ENCODE results near the gene QTRT2.

QTRT2 gene

DNA sequence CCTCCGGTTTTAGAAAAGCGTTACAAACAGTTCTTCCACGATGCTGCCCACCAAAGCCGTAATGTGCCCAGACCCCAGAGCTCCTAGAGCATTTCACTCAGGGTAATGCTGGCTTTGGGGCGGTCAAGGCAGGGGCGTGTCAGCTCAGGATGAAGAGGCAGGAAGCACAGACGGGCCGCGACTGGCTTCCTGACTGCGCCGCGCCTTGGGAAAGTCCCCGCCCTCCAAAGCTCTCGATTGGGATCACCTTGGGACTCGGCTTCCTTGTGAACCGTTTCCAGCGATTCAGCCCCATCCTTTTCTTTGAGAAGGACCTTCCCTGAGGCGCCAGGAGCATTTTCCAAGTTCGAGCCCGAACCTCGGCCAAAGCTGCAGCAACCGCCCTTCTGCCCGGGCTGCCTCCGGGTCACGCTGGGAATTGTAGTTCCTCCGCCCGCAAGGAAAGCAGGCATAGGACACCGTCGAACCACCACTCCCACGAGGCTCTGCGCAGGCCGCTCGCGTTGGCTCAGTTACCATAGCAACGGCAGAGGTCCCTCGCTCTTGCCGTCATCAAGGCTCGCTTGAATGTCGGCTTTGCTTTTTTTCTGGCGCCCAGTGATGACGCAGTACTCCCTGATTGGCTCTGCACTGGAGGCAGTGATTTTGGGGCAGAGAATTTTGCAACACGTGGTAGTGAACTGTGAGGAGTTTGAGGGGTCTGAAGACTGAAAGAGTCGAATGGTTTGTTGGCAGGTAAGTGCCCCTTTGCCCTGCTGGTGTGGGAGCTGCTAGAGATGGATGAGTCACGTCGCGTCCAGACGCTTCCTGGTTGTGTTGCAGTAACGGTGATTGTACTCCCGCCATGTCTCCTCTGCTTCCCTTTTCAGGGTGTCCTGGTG lies at the start of gene QTRT2, which contains the start of gene CCDC191:
Gene QTRT2, plus strand, starts transcription at position 608 of the 881 bp plus-strand sequence. CDS start 8,521 bp downstream, outside the sequence.
Gene CCDC191, minus strand, starts transcription at position 397 of the 881 bp plus-strand sequence. Its CDS starts 60 bp downstream, at position 337.
- peak; percentile 97 to 99 for DNase-seq

GRCh38 chr3:114011059-114011797 lies 45.3 kb upstream of the QTRT2 start:
- no peak for DNase-seq

- DNase-seq, result no peak
Measured at GRCh38 chr3:114014211-114014610, 42.3 kb upstream of the QTRT2 start.

GRCh38 chr3:114019486-114019885 lies 37.1 kb upstream of the QTRT2 start:
- no peak for DNase-seq

- DNase-seq, result no peak
Measured at GRCh38 chr3:114020907-114021306, 35.6 kb upstream of the QTRT2 start.

- DNase-seq, result no peak
Measured at GRCh38 chr3:114022145-114022802, 34.3 kb upstream of the QTRT2 start.

DNA sequence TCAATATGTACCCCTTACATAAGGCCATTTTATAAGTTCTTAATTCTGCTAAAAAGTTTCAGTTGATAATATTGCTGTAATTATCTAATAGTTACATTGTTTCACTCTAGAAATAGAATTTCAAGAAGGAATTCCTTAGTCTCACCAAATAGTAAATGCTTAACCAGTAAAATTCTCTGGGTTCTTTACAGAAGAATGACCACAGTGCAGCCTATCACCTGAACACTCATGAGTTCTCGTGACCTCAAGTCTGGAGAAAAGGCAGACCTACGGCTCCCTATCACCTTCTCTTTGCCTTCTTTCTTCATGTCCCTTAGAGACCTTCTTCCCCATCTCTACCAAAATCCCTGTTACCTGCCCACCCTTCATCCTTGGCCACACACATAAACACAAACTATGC lies 31.1 kb upstream of the QTRT2 start:
- no peak for DNase-seq

DNA sequence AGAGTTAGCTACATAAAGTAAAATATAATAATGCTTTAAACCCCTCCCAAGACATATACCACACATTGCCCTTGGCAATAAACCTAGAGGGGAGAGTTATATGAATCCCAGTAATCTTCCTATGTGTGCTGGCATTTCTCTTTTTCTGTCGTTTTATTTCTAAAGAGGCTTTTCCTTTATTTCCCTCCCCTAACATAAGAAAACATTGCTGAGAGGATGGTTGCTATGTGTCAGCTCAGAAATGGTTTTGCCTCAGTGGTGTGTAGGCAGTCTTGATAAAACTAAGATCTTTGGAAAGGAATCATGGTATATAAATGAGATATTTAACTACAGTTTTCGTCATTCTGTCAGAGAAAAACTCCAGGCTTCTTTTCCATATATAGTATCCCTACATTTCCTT lies 30.2 kb upstream of the QTRT2 start:
- no peak for DNase-seq

DNA sequence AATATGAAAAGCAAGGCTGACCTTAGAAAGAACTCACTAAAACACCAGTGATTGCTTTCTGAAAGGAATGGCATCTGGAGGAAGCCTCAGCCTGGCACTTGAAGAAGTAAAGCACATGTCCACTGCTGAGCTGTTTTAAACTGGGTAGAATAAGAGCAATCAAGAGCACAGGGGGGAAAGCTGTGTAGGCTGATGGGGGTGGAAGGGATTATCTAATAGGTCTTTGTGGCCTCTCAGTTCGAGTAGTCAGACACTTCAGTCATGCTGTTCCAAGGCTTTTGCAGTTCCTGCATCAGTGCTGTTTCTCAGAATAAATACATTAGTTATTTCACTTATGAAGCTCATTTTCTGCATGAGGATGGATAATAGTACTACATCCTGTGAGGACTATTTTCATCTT lies 22.8 kb upstream of the QTRT2 start:
- DNase-seq, result no peak

DNA sequence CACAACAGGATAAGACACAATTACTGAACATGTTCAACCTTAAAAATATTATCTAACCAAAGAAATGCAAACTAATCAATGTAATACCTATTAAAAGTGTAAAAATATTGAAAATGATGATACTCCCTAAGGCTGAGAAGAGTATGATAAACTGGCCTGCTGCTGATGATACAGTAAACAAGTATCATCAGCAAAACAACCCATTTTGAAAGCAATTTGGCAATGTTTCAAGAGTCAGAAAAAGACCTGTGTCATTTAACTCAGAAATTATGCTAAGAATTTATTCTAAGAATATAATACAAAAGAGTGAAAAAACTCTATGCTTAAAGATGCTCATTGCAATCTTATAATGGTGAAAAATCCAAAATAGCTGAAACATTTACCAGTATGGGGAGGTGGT lies 22.3 kb upstream of the QTRT2 start:
- DNase-seq, result no peak

- DNase-seq, result no peak
Measured at GRCh38 chr3:114034787-114035545, 21.6 kb upstream of the QTRT2 start.

- DNase-seq, result no peak
Measured at GRCh38 chr3:114035896-114036295, 20.6 kb upstream of the QTRT2 start.

- no peak for DNase-seq
Measured at GRCh38 chr3:114043205-114043604, 13.3 kb upstream of the QTRT2 start.

DNA sequence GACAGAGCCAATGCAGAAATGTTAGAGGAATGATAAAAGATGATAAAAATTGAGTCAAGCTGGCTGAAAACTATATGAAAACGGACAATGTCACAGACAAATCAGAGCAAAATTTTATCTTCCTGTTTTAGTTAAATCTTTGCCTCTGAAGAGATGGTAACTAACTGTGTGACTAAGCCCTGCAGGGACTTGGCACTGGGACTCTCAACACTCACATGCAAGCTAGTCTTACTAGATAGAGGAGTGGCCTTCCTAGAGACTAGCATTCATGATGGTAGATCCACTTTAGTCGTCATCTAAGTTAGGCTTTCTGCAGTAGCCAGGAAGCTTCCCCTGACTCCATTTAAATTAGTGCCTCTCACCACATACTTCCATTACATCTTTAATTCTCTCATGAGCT lies 4.3 kb upstream of the QTRT2 start:
- no peak for DNase-seq

DNA sequence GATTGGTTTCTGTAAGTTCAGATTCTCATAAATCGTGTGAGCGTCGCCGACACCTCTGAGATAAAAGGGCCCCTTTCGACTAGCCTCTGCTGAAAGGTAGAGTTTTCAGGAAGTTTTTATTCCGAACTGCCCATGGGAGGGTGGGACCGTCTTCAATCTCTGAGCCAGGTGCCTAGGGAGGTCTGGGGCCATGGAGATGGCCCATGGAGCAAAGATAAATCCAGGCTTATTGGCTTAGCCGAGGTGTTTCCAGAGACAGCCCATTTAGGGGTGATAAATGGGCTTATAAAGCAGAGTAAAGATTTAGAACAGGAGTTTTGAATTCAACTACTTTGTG lies 442 bp downstream of the QTRT2 start:
- no peak for DNase-seq

DNA sequence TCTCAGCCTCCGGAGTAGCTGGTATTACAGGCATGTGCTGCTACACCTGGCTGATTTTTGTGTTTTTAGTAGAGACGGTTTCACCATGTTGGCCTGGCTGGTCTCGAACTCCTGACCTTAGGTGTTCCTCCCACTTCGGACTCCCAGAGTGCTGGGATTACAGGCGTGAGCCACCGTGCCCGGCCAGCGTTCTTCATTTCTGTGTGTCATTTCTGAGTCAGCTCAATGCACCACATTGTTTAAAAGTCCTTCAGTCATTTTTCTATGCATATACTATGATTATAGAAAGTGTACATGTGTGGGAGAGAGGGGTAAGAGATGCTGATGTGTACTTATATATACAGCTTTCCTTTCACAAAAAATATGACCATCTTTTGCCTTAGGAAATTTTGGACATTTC lies 2.1 kb downstream of the QTRT2 start:
- no peak for DNase-seq

- DNase-seq, result no peak
Measured at GRCh38 chr3:114060906-114061655, 4.5 kb downstream of the QTRT2 start.

- no peak for DNase-seq
Measured at GRCh38 chr3:114067804-114068203, 11.3 kb downstream of the QTRT2 start.

DNA sequence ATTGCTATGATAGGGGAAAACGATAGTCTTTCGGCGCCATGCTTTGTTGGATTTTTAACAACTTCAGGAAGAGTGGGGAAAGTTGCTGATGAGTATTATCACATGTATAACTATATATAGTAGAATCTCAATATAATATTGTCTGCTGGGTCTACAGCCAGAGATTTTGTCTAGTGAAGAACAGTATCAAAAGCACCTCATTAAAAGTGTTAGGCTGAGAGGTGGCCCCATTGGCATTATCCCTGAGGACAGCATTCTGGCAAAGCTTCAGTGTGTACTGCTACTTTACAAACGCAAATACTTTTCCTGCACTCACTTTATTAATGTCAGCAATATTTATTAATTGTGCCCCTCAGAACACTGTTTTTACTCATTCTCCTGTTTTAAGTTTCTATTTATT lies 11.8 kb downstream of the QTRT2 start:
- DNase-seq, result no peak

- DNase-seq, result no peak
Measured at GRCh38 chr3:114071786-114072185, 15.2 kb downstream of the QTRT2 start.

DNA sequence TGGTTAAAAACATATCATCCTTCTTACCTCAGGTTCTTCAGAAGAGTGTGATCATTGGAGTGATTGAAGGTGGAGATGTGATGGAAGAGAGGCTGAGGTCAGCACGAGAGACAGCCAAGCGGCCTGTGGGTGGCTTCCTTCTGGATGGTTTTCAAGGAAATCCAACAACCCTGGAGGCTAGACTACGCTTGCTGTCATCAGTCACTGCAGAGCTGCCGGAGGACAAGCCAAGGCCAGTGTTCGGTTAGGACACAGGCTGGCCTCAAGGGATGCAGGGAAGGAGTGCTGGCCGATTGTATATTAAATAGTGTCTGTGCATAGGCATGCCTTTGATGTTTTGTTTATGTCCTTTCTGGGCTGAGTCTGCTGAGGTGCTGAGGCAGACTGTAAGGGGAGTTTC lies 20.2 kb downstream of the QTRT2 start:
- no peak for DNase-seq

- DNase-seq, result no peak
Measured at GRCh38 chr3:114078126-114078525, 21.6 kb downstream of the QTRT2 start.
